ENCODE data around the gene IL20RB.

Gene IL20RB, protein sequence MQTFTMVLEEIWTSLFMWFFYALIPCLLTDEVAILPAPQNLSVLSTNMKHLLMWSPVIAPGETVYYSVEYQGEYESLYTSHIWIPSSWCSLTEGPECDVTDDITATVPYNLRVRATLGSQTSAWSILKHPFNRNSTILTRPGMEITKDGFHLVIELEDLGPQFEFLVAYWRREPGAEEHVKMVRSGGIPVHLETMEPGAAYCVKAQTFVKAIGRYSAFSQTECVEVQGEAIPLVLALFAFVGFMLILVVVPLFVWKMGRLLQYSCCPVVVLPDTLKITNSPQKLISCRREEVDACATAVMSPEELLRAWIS

DNA sequence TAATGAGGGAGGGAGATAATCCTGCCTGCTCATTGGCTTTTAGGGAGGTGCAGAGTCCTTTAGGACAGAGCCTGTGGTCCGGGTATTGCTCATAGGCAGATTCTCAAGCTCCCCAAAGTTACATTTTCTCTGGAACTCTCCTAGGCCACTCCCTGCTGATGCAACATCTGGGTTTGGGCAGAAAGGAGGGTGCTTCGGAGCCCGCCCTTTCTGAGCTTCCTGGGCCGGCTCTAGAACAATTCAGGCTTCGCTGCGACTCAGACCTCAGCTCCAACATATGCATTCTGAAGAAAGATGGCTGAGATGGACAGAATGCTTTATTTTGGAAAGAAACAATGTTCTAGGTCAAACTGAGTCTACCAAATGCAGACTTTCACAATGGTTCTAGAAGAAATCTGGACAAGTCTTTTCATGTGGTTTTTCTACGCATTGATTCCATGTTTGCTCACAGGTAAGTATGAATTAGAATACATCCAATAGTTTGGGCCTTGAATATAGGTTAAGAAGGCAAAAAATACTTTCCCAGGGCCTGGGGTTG, at the start of gene IL20RB:
Gene IL20RB, plus strand, starts transcription at position 233 of the 538 bp plus-strand sequence. Its CDS starts 131 bp downstream, at position 364.
- no peak for DNase-seq (ENCODE audit: low read depth in 2 of 2)

DNA sequence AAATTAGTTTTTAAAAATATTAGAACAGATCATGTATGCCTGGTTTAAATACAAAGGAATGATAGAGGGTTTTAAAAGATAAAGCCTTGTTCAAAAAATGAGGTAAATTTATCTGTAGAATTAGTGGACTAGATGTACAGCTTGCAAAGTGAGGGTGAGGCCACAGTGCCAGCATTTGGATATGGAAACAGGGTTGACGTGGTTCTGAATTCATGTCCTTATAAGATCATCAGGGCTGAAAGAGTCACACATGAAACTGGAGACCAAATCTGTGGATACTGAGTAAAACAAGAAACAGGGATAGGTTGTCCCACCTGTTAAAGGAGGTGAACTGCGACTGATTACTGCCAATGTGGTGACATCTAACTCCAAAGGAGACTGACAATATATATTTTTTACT, 49.5 kb upstream of the IL20RB start:
- no peak for DNase-seq (ENCODE audit: low read depth in 2 of 2)

DNA sequence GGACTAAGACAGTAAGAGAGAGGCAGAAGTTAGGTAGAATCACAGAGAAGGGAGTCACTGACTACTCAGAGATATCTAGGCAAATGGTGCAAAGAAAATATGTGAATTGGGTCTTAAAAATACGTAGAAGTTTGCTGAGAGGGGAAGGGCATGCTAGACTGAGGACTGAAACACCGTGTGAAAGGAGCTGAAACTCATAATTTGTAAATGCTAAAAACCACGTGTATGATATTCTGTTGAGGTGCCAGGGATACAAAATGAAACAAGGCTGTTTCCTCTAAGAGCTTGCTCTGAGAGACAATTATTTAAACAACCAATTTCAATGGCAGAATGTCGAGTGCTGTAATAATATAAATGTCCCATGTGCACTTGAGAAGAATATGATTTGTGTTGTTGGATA, 48.6 kb upstream of the IL20RB start:
- no peak for DNase-seq (ENCODE audit: low read depth in 2 of 2)

DNA sequence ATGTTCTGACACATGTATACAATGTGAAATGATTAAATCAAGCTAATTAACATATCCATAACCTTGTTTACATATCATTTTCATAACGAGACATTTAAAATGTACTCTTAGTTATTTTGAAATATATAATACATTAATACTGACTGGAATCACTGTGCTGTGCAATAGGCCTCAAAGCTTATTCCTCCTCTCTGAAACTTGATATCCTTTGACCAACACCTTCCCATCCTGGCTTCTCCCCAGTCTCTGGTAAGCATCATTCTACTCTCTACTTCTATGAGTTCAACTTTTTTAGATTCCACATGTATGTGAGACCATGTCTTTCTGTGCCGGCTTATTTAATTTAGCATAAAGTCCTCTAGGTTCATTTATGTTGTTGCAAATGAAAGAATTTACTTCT, 47.1 kb upstream of the IL20RB start:
- DNase-seq (ENCODE audit: low read depth in 2 of 2): no peak

DNA sequence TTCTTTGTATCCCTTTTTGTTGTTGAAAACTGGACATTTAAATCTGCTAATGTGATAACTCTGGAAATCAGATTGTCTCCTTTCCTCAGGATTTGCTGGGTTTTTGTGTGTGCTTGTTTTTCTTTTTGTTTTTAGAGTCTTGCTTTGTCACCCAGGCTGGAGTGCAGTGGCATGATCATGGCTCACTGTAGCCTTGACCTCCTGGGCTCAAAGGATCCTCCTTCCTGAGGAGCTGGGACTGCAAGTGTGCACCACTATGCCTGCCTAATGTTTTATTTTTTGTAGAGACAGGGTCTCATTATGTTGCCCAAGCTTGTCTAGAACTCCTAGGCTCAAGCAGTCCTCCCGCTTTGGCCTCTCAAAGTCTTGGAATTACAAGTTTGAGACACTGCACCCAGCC, 44.6 kb upstream of the IL20RB start:
- no peak for DNase-seq (ENCODE audit: low read depth in 2 of 2)

DNA sequence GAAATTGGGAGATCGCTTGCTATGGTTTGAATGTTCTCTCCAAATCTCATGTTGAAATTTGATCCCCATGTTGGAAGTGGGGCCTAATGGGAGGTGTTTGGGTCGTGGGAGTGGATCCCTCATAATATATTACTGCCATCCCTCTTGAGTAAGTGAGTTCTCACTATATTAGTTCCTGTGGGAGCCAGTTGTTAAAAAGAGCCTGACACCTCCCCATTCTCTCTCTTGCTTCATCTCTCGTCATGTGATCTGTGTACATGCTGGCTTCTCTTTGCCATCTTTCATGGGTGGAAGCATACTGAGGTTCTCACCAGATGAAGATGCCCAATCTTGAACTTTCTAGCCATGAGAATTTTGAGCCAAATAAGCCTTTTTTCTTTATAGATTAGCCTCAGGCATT, 43.0 kb upstream of the IL20RB start:
- DNase-seq (ENCODE audit: low read depth in 2 of 2): no peak

DNA sequence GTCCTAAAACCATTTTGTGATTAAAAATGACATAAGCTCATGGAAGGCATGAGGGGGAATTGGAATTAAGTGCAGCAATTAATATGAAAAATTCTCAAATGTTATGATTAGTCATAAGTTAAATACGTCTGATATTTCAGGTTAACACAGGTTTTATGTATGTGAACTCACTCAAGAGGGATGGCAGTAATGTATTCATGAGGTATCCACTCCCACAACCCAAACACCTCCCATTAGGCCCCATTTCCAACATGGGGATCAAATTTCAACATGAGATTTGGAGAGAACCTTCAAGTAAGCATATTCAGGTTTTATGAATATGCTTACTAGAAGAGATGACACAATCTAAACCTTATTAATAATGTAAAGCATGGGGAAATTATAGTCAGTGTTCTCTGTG, 41.6 kb upstream of the IL20RB start:
- no peak for DNase-seq (ENCODE audit: low read depth in 2 of 2)

DNA sequence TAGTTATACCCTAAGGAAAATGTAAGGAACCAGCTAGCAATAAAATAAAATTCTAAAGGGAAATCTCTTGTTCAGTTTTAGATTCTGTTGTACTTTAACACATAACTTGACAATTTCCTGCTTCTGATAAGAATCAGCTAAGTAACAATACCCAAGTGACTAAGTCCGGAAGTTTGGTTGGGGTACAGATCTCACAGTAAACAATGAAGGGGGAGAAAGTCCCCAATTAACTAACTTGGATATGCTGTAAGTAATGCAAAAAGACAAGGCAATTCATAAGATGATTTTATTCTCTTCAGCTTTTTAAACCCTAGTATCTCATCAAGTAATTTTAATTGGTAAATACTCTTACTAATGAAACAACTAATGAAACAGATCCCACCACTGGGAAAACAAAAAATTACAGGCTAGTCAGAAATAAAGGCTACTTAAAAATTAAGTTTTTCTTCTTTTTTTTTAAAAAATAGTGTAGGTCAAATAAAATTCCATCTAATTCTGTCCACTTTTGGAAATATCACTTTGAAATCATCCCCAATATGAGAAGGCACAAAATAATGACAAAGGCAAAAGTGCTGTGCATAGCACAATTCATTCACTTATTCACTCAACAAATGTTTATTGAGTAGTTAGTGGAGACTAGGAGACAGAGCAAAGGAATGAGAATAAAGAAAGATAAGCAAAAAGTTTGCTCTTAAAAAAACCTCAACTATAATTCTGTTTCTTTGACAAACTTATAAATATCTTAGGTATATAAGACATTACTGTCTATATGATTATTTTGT, 37.8 kb upstream of the IL20RB start:
- no peak for DNase-seq (ENCODE audit: low read depth in 2 of 2)

DNA sequence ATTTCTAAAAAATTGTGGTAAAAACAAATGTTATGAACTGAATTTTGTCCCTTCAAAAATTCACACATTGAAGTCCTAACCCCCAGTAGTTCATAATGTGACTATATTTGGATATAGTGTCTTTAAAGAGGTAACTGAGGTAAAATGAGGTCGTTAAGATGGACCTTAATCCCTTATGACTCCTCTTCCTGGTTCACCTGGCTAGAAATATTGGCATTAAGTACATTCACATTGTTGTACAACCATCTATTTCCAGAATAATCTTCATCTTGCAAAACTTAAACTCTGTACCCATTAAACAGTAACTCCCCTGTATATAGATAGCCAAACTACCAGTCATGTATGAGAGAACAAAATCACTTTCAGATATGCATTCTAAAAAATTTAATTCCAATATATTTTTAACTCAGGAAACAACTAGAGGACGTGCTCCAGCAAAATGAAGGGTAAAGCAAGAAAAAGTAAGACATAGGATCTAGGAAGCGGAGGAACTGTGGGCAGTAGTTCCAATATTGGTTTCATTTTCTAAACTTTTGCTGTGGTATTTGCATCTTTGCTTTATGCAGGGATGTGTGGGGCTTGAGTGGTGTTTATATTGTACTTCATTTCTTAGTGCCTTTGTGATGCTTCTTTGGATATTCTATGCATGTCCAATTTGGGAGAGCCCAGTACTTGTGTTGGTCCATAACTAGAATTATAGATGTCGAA, 36.7 kb upstream of the IL20RB start:
- no peak for DNase-seq (ENCODE audit: low read depth in 2 of 2)

DNA sequence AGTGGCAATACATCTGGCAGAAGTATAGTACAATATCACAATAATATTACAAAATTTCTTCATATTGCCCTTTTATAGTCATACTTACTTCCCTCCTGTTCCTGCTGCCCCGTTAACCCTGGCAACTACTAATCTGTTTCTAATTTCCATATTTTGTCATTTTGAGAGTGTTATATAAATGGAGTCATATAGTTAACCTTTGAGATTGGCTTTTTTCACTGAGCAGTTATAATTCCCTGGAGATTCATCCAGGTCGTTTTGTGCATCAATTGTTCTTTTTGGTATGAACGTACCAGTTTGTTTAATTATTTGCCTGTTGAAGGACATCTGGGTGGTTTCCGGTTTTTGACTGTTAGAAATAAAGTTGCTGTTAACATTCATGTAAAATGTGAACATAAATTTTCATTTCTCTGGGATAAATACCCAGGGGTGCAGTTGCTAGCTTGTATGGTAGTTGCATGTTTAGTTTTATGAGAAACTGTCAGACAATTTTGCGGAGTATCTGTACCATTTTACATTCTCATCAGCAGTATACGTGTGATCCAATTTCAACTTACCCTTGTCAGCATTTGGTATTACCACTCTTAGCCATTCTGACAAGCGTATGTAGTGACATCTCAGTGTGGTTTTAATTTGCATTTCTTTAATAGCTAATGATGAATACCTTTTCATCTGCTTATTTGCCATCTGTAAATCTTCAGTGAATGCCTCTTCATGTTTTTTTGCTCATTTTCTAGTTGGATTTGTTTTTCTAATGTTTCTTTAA, 32.2 kb upstream of the IL20RB start:
- DNase-seq (ENCODE audit: low read depth in 2 of 2): no peak

DNA sequence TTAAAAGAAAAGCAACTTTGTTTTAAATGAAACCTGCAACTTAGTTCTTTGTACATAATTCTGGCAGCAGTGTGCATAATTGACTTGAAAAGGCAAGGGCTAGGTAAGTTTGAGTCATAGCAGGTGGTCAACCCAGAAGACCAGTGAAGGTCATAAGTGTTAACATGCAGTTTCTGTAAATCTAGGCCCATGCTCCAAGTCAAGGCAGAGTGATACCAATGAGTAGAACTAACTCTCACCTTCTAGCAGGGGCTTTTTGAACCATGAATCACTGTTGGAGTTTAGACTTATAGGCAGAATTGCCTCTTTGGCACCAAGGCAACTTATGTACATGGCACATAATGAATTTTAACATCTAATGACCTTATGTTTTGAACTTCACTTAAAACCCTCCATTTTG, 29.5 kb upstream of the IL20RB start:
- DNase-seq (ENCODE audit: low read depth in 2 of 2): no peak

DNA sequence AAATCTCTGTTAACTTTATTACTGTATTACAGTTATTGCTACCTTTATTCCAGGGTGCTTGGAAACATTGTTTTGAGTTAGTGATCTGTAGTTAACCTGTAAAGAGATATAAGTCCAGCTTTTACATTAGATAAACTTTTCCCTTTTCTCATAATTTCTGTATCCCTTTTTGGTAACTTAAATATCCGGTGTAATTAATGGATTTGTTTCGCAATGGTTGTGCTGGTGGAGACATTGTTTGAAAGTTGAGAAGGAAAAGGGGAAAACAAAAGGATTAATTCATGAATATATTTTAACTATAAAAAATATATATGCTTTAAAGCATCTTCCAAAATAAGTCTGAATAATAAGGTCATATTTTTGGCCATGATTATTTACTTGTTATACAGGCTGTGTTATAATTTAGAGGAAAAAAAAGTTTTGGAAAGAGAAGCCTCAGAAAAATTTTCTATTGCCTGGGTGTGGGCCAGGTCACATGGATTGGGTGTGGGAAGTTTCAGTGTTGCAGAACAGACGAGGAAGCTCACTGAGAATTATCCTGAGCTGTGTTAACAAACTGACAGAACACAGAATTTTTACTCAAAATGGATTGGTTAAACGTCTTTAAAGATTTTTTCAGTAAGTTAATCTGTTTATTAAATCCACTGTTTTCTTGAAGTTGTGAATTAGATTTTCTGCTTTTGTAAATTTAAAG, 27.7 kb upstream of the IL20RB start:
- no peak for DNase-seq (ENCODE audit: low read depth in 2 of 2)

DNA sequence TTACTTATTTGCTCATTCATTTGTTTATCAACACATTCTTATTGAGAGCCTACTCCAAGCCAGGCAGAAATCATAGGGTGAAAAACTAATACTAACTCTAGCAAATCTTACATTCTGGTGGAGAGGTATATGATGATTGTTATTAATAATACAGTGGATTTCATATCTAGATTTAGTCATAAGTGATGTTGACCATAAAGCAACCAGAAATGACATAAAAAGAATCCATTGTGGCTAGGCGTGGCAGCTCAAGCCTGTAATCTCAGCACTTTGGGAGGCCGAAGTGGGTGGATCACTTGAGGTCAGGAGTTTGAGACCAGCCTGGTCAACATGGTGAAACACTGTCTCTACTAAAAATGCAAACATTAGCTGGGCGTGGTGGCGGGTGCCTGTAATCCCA, 26.2 kb upstream of the IL20RB start:
- no peak for DNase-seq (ENCODE audit: low read depth in 2 of 2)

DNA sequence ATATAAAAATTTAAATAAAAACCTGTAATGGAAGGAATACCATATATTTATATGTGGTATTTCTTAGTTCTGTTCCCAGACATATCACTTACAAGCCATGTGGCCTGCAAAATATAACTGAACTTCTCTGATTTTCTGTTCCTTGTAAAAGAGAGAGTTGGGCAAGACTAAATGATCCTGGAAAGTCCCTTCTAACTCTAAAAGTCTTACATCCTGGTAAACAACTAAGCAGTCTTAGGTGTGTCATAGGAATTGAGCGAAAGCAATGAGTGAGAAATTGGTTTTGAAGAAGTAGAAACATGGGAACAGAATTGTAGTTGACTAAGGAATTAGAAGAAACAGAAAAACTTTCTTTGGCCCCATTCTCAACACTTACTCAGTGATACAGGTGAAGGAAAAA, 25.3 kb upstream of the IL20RB start:
- no peak for DNase-seq (ENCODE audit: low read depth in 2 of 2)

DNA sequence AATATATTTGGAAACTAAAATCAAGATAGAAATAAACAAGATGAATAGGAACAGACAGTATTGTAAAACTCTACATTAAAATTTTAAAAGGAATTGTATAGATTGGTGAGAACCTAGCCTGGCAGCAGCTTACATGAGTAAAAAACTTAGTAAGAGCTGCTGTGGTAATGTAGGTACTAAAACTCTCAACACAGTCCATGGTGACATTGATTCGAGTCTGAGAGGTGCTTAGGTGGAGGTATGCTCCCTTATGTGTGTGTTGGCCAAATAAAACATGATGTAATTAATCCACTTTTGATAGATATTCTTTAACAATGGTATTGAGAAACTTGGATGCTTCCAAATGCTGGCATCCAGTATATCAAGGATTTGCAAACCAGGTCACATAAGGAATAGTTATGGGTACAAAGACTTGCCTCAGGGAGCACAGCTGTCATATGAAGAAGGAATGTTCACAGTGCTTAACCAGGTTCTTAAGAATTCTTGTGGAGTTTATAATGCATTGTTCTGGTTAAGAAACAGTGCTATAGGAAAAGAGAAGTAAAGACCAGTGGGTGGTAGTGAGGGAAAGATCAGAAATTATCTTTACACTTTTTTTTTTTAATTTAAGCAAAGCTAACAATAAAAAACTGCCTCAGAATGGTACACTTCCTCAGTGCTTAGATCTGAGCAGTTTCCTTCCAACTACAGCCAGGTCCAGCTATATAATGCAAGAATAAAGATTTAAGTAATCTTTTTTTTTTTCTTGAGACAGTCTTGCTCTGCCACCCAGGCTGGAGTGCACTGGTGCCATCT, 24.6 kb upstream of the IL20RB start:
- no peak for DNase-seq (ENCODE audit: low read depth in 2 of 2)

DNA sequence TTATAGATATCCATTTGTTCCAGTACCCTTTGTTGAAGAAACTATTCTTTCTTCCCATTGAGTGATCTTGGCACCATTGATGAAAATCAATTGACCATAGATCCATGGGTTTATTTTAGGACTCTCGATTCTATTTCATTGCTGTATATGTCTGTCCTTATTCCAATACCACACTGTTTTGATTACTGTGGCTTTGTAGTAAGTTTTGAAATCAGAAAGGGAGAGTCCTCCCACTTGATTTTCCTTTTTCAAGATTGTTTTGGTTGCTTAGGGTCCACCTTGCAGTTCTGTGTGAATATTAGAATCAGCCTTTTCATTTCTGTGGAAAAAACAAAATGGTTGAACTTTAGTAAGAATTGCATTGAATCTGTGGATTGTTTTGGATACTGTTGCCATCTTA, 20.6 kb upstream of the IL20RB start:
- DNase-seq (ENCODE audit: low read depth in 2 of 2): no peak

DNA sequence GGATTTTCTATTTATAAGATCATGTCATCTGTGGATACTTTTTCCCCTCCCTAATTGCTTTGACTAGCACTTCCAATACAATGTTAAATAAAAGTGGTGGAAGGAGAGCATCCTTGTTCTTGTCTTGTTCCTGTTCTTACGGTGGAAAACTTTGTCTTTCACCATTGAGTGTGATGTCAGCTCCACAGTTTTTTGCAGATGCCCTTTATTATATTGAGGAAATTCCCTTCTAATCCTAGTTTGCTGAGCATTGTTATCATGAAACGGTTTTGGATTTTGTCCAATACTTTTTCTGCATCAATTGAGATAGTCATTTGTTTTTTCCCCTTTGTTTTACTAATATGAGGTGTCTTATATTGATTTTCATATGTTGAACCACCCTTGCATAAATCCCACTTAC, 19.9 kb upstream of the IL20RB start:
- DNase-seq (ENCODE audit: low read depth in 2 of 2): no peak

DNA sequence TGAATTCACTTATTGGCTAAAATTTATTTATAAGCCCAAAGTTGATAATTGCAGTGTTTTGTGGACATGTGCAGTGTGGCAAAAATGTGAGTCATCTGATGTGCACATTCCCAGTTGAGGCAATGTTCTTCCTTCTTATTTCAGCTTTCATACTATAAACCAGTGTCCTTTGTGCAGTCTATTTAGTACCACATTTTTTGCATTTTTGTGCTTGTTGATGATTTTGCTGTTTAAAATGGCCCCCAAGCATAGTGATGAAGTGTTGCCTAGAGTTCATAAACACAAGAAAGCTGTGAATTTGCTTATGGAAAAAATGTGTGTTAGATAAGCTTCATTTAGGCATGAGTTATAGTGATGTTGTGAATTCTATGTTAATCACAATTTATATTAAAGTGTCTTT, 19.4 kb upstream of the IL20RB start:
- no peak for DNase-seq (ENCODE audit: low read depth in 2 of 2)

DNA sequence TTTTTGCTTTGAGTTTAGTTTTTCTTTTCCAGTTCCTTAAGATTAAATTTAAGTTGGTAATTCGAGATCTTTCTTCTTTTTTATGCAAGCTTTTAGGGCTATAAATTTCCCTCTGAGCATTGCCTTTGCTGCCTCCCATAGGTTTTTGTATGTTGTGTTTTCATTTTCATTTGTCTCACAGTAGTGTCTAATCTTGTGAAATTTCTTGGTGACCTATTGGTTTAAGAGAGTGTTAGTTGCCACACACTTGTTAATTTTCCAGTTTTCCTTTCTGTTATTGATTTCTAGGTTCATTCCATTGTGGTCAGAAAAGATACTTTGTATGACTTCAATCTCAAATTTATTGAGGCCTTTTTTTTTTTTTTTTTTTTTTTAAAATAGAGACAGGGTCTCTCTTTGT, 18.3 kb upstream of the IL20RB start:
- no peak for DNase-seq (ENCODE audit: low read depth in 2 of 2)

DNA sequence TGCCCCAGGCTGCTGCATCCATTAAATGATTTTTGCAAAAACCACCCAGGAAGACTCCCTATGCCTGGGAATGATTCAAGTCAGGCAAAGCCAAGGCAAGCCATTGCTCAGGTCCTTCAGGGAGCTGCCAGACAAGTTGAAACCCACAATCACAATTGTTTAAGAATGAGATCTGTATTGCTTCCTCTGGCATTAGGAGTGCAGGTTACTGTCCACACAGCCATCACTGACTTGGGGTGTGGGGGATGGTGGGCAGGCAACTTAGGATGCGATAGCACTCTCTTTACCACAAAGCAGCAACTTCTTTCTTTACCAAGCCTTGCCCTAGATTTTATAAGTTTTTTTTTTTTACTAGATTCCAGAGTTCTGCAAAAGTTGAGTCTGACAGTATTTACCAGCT, 15.0 kb upstream of the IL20RB start:
- no peak for DNase-seq (ENCODE audit: low read depth in 2 of 2)
